Measurements from ENCODE around the gene SORBS2.

- no peak for TF ChIP-seq POLR2AphosphoS5 (IDR thresholded peaks at IDR 0.05; ENCODE audit: low read depth, low read length)
- no peak for TF ChIP-seq TAF1 (IDR thresholded peaks at IDR 0.05; ENCODE audit: low read depth, low read length)
- TF ChIP-seq SRF (IDR thresholded peaks at IDR 0.05; ENCODE audit: low read depth, low read length): no peak
- no peak for TF ChIP-seq EP300 (IDR thresholded peaks at IDR 0.05; ENCODE audit: borderline replicate concordance in 1 of 2, low read depth in 2 of 2, low read length in 2 of 2)
- no peak for TF ChIP-seq MAX (IDR thresholded peaks at IDR 0.05)
- TF ChIP-seq SUZ12 (IDR thresholded peaks at IDR 0.05; ENCODE audit: low read length): no peak
- TF ChIP-seq CTCF (IDR thresholded peaks at IDR 0.05; ENCODE audit: control extremely low read depth in 1 of 3, insufficient read depth in 1 of 3, low read depth in 1 of 3, low read length in 3 of 3): no peak
- no peak for TF ChIP-seq POLR2A (IDR thresholded peaks at IDR 0.05; ENCODE audit: control extremely low read depth in 1 of 2, low read depth in 2 of 2, low read length in 2 of 2)
- TF ChIP-seq USF2 (IDR thresholded peaks at IDR 0.05; ENCODE audit: low read length): no peak
- TF ChIP-seq HDAC6 (IDR thresholded peaks at IDR 0.05; ENCODE audit: low read depth, low read length): no peak
Measured at GRCh38 chr4:185709802-185710486, 102.0 kb downstream of the SORBS2 start.
